NT2/D1 (cell line): ENCODE measurements around the gene CGB3.

Experiments
- SUZ12 ChIP-seq: IDR thresholded peaks from 2 replicates; pipeline ENCODE4 v1.6.1; 2011; ENCODE audit not compliant: insufficient read length, insufficient read depth; ENCODE audit errors: extremely low read depth
- YY1 ChIP-seq: IDR thresholded peaks from 2 replicates; pipeline ENCODE4 v1.6.1; 2011; ENCODE audit not compliant: insufficient read length, insufficient read depth
- ZNF274 ChIP-seq: IDR thresholded peaks from 2 replicates; pipeline ENCODE4 v1.6.1; 2011; ENCODE audit warnings: mild to moderate bottlenecking, low read depth, low read length

- TF ChIP-seq YY1 (no peak), ZNF274 (no peak), SUZ12 (no peak)
Observed at GRCh38 chr19:49014123-49014869, 9.8 kb downstream of the CGB3 start.
